Measurements from ENCODE around the gene RNF135.
"Not testable (repeated sequence)": the region's sequence is repeated elsewhere in the genome, so short reads cannot be mapped to it uniquely, and the experiment has no call there.

GRCh38 chr17:31009042-31009702, 38.3 kb downstream of the RNF135 start:
- TF ChIP-seq CTCF (conservative IDR thresholded peaks at IDR 0.05 in 1 of 2, IDR thresholded peaks at IDR 0.05 in 1 of 2; ENCODE audit: low read depth in 1 of 2, low read length in 2 of 2); EZH2 (IDR thresholded peaks at IDR 0.05; ENCODE audit: low read length, missing control alignments): not testable (repeated sequence)
